ENCODE measurements around the gene CIDEB. TPM values are rescaled to one million over a fixed set of nuclear protein-coding genes. Genes with fewer than 3 reads are reported as not detected.

Gene CIDEB
- total RNA-seq, 1 donor from 2014 or later, result 216 TPM

- ATAC-seq (no peak), DNase-seq (ENCODE audit: low spot score) (no peak)
Measured at GRCh38 chr14:24271834-24272263, 35.9 kb downstream of the CIDEB start.

- peak; percentile 94 for ATAC-seq
- peak; percentile 88 for DNase-seq (ENCODE audit: low spot score)
Measured at GRCh38 chr14:24271134-24271833, 36.5 kb downstream of the CIDEB start, which contains the start of gene RABGGTA. TSS of gene RABGGTA (minus strand) at chr14:24271597. CDS start at chr14:24271115, 482 bp downstream.

- DNase-seq (ENCODE audit: low spot score) (no peak), ATAC-seq (peak; percentile 24)
Measured at GRCh38 chr14:24270537-24271133, 37.1 kb downstream of the CIDEB start.

GRCh38 chr14:24269910-24270536, 37.8 kb downstream of the CIDEB start:
- ATAC-seq (no peak), DNase-seq (ENCODE audit: low spot score) (no peak)

- no peak for ATAC-seq
- DNase-seq (ENCODE audit: low spot score), result no peak
Measured at GRCh38 chr14:24269368-24269767, 38.4 kb downstream of the CIDEB start.

GRCh38 chr14:24268225-24268624, 39.6 kb downstream of the CIDEB start:
- DNase-seq (ENCODE audit: low spot score) (no peak), ATAC-seq (no peak)

GRCh38 chr14:24267516-24267915, 40.3 kb downstream of the CIDEB start:
- no peak for ATAC-seq

GRCh38 chr14:24266344-24267244, 41.2 kb downstream of the CIDEB start:
- DNase-seq (ENCODE audit: low spot score) (no peak), ATAC-seq (no peak)

More at GRCh38 chr14:24267516-24267915, 40.3 kb downstream of the CIDEB start:
- DNase-seq (ENCODE audit: low spot score), result no peak

- DNase-seq (ENCODE audit: low spot score) (no peak), ATAC-seq (no peak)
Measured at GRCh38 chr14:24264298-24264697, 43.5 kb downstream of the CIDEB start.

- DNase-seq (ENCODE audit: low spot score), result no peak
- no peak for ATAC-seq
Measured at GRCh38 chr14:24263848-24264247, 43.9 kb downstream of the CIDEB start.

GRCh38 chr14:24262821-24263733, 44.7 kb downstream of the CIDEB start, which contains the start of gene TGM1:
TSS of gene TGM1 (minus strand) at chr14:24263177. CDS start at chr14:24262352, 825 bp downstream.
- DNase-seq (ENCODE audit: low spot score) (no peak), ATAC-seq (no peak)

- no peak for ATAC-seq
- DNase-seq (ENCODE audit: low spot score), result no peak
Measured at GRCh38 chr14:24261969-24262327, 45.8 kb downstream of the CIDEB start.

- ATAC-seq, result no peak
- no peak for DNase-seq (ENCODE audit: low spot score)
Measured at GRCh38 chr14:24261256-24261968, 46.4 kb downstream of the CIDEB start.

- ATAC-seq (no peak), DNase-seq (ENCODE audit: low spot score) (no peak)
Measured at GRCh38 chr14:24260780-24261157, 47.0 kb downstream of the CIDEB start.

- no peak for ATAC-seq
- DNase-seq (ENCODE audit: low spot score), result no peak
Measured at GRCh38 chr14:24260026-24260779, 47.6 kb downstream of the CIDEB start.

GRCh38 chr14:24259282-24260025, 48.3 kb downstream of the CIDEB start:
- no peak for DNase-seq (ENCODE audit: low spot score)
- ATAC-seq, result no peak

GRCh38 chr14:24258548-24259265, 49.1 kb downstream of the CIDEB start:
- ATAC-seq, result no peak

More at GRCh38 chr14:24258548-24259265, 49.1 kb downstream of the CIDEB start:
- no peak for DNase-seq (ENCODE audit: low spot score)

All from left lobe of liver (tissue), 2 donors.